GM18861 (cell line): Measurements from ENCODE around the gene C8G.

ENCODE experiments used
- ATAC-seq: cut with Tn5 transposase; IDR thresholded peaks from one replicate; pipeline ENCODE4 v1.9.1; 2021; ENCODE audit not compliant: unreplicated experiment

Gene C8G

GRCh38 chr9:136980669-136981478 lies 35.8 kb downstream of the C8G start:
- no peak for ATAC-seq

DNA sequence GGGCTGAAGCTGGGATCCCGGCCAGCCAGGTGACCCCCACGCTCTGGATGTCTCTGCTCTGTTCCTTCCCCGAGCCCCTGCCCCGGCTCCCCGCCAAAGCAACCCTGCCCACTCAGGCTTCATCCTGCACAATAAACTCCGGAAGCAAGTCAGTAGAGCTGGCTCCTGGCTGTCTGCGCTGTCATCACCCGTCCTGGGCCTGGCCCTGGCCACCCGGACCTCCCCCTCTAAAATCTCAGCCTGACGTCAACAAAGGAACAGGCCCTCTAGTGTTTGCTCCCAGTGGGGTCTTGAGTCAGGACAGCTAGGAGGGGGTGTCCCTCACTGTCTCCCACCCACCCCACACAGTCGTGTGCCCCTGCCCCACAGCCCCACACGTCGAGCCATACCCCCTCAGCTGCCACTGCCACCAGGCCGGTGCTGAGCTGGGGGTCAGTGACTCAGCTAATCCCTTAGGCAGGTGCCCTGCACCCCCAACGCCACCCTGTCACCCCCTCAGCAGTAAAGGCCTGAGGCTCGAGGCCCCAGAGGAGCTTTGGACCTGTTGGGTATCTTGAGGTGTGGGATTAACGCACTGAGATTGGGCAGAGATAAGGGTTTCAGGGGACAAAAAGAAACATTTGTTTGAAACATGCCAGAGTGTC lies 36.7 kb downstream of the C8G start:
- no peak for ATAC-seq

GRCh38 chr9:136982232-136983051 lies 37.4 kb downstream of the C8G start, which contains the start of gene LCNL1:
Gene LCNL1 (plus strand): TSS chr9:136982993. CDS start chr9:136983587, 594 bp downstream.
- no peak for ATAC-seq

- no peak for ATAC-seq
Observed at GRCh38 chr9:136983167-136983566, 38.1 kb downstream of the C8G start.

- no peak for ATAC-seq
Observed at GRCh38 chr9:136983656-136984314, 38.7 kb downstream of the C8G start.

DNA sequence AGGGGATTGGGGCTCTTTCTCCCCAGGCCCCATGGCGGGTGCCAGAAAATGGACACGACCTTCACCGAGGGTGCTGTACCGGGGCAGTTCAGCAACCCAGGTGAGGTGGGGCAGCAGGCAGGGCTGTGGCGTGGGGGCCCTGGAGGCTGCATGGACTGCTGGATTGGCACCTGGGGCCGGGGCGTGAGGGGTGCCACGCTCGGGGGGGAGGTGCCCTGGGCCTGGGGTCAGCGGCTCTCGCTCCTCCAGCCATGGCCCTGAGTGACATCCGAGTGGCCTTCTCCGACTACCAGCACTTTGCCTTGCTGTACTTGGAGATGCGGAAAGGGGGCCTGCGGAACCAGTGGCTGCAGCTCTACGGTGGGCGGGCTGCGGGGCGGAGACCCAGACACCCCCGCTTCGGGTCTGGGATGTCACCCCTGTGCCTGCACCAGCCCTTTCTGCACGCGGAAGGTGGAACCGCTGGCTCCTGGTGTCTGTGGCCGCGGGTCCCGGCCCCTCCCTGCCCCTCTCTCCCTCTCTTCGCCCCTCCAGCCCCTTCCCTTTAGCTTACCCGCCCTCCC lies 39.5 kb downstream of the C8G start:
- ATAC-seq: no peak

DNA sequence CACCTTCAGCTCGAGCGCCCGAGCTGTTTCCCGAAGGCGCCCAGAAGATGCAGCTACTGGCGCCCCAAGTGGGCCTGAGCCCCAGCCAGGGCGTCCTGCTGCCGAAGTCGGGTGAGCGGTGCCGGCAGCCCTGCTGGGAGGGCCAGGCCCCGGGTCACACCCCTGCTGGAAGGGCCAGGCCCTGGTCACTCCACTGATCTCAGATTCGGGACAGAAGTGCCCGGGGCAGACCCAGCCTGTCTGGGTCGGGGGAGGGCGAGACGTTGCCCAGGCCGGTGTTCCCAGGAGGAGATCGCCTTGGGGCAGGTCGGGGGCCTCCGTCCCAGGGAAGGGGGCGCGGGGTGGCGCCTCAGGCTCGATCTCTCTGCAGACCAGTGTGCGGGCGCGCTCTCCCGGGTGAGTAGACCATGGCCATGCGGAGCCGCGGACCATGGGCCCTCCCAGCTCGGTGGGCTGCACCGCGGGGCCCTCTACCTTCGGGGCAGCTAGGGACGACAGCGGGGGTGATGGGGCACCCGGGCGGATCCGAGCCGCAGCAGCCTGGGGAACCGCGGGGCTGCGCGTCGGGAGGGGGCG lies 40.1 kb downstream of the C8G start:
- ATAC-seq: no peak

DNA sequence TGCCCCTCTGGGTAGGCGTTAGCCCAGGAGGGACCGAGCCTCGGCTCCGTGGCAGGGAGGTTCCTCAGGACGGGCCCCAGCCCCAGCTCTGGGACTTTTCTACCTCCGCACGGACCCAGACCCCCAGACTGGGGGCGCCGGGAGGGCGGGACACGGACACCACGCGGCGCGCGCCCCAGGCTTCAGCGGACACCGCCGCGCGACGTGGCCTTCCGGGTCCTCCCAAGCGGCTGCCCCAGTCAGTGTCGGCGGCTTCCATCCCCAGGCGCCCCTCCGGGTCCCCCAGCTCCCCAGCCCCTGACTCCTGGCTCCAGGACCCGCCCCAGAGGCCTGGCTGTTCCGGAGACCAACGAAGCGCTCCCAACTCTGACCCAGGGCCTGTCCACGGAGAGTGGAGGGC lies 40.8 kb downstream of the C8G start:
- ATAC-seq: no peak

DNA sequence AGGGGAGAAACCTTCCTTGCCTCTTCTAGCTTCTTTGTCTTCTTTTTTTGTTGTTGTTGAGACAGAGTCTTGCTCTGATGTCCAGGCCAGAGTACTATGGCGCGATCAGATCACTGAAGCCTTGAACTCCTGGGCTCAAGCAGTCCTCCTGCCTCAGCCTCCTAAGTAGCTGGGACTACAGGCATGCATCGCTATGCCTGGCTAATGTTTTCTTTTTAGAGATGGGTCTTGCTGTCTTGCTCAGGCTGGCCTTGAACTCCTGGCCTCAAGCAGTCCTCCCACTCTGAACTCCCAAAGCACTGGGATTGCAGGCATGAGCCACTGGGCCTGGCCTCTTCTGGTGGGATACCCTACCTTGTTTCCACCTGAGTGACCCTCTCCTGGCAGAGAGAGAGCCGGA lies 43.8 kb downstream of the C8G start:
- no peak for ATAC-seq

- ATAC-seq: no peak
Observed at GRCh38 chr9:136990242-136990911, 45.3 kb downstream of the C8G start.

GRCh38 chr9:136991993-136992818 lies 47.2 kb downstream of the C8G start, which contains the start of gene PAXX:
Gene PAXX (plus strand): TSS chr9:136992422. CDS start chr9:136992444, 22 bp downstream.
- peak; percentile 59 for ATAC-seq

- peak; percentile 15 for ATAC-seq
Observed at GRCh38 chr9:136992819-136993369, 47.9 kb downstream of the C8G start.

GRCh38 chr9:136994180-136994887 lies 49.3 kb downstream of the C8G start:
- no peak for ATAC-seq

DNA sequence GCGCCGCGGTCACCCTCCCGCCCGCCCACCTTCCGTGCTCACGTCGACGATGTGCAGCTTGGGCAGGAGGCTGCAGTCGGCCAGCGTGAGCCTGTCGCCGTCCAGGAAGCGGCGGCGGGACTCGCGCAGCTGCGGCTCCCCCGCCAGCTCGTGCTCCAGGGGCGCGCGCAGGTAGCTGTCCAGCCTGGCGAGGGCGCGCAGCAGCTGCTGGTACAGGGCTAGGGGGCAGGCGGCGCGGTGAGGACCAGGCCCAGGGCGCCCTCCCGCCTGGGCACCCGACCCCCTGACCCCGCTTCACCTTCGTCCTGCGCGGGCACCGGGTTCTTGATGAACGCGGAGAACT lies 49.8 kb downstream of the C8G start:
- no peak for ATAC-seq

GRCh38 chr9:136995362-136995761 lies 50.3 kb downstream of the C8G start:
- ATAC-seq: no peak

- ATAC-seq: no peak
Observed at GRCh38 chr9:136995772-136996311, 50.8 kb downstream of the C8G start.
